Stomach (tissue), 4 donors: ENCODE results near the gene UNC5B.

Experiments
- CTCF ChIP-seq, 7 experiments: fragments of 450-650 bp in 4 of 7; fragments of 200-600 bp in 3 of 7; sonication (generic) in 3 of 7; IDR thresholded peaks; one replicate each; pipeline ENCODE4 v1.5.1; 2016 to 2019; ENCODE audit warnings: antibody characterized with exemption in 7 of 7, control low read depth in 2 of 7, mild to moderate bottlenecking in 1 of 7
- EP300 ChIP-seq: sonication (generic); formaldehyde crosslinking; IDR thresholded peaks from one replicate; pipeline ENCODE4 v1.6.1; 2017; ENCODE audit warnings: antibody characterized with exemption

- TF ChIP-seq EP300 (no peak), CTCF (IDR thresholded peaks at IDR 0.05) (no peak)
Measured at GRCh38 chr10:71239946-71240795, 27.8 kb downstream of the UNC5B start.
